ENCODE data around the gene USP3.

Gene USP3

DNA sequence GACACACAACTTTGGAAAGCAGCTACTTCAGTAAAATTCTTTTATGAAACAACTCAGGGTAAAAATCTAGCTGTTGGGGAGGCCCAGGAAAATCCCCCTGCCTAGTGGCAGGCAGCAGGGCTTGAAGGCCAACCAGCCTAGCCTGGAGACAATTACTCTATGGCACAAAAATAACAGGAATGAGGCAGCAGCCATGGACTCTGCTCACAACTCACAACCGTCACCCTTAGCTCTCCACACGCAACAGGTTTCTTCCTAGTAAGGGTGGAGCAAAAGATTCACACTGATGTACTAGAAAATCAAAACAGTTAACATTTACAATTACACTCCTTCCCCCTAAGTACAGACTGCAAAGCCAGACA, 92.3 kb downstream of the USP3 start:
- H3K36me3 ChIP-seq (ENCODE audit: control insufficient read depth, insufficient read depth, low read length): peaks cover 20% of the 10 kb centered on the region
- WGBS, 2 experiments (ENCODE audit: insufficient coverage in 2 of 2): 90 to 100% methylated on average over 2 of the region's 2 CpGs
- H3K27ac ChIP-seq (ENCODE audit: low read depth, low read length, severe bottlenecking): peak overlapping the region; percentile 23
- H3K4me1 ChIP-seq (ENCODE audit: control insufficient read depth, insufficient read depth, low read length, poor library complexity, severe bottlenecking): peaks cover 11% of the 10 kb centered on the region
- no peaks in the 10 kb centered on the region for H3K9me3 ChIP-seq (ENCODE audit: control insufficient read depth, low read length)
- H3K4me3 ChIP-seq (ENCODE audit: extremely low read depth, insufficient read depth, low read length, poor library complexity, severe bottlenecking): no peak overlapping the region

DNA sequence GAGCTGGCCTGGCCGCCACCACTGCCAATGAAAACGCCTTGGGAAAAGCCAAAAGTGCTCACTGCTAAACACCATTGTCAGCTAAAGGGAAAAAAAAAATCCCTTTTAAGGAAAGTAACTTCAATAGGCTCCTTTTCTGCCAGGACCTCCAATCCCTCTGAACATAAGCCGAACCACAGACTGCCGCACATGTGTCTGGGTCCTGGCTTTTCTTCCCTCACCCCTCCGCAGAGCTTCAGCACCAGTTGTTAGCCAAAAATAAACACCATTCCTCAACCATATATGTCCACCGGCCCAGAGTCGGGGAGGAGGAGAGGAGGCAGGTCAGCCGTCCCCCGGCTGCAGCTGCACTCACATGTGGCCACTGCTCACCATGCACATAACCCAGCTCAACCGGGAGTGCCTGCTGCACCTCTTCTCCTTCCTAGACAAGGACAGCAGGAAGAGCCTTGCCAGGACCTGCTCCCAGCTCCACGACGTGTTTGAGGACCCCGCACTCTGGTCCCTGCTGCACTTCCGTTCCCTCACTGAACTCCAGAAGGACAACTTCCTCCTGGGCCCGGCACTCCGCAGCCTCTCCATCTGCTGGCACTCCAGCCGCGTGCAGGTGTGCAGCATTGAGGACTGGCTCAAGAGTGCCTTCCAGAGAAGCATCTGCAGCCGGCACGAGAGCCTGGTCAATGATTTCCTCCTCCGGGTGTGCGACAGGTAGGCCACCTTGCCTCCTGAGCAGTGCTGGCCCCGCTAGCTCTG, 92.8 kb downstream of the USP3 start, which contains the start of gene FBXL22:
TSS of gene FBXL22 (plus strand) at position 350 of the 753 bp plus-strand sequence. CDS start at position 356, 6 bp downstream.
- WGBS, 2 experiments (ENCODE audit: insufficient coverage in 2 of 2): 89 to 92% methylated on average over 19 of the region's 23 CpGs
- Histone ChIP-seq H3K36me3 (ENCODE audit: control insufficient read depth, insufficient read depth, low read length) (peaks cover 14% of the 10 kb centered on the region), H3K27ac (ENCODE audit: low read depth, low read length, severe bottlenecking) (peak within 1 kb of the TSS; percentile 23)

DNA sequence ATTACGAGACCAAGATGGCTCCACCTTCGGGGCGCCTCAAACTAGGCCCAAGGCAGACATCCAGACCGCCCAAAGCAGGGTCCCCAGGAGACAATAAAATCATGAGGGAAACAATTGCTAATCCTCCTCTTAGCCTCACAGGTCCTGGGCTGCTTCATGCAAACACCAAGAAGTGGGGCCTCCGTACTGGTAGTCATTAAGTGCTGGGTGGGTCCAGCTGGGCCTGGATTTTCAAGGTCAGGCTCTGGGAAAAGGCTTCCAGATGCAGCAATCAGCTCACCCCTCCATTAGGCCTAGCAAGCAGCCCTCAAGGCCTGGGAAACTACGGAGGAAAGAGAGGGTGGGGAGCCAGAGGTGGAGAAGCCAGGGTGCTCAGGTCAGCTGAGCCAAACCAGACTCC, 93.4 kb downstream of the USP3 start:
- no peak overlapping the region for H3K4me3 ChIP-seq (ENCODE audit: extremely low read depth, insufficient read depth, low read length, poor library complexity, severe bottlenecking)
- H3K4me1 ChIP-seq (ENCODE audit: control insufficient read depth, insufficient read depth, low read length, poor library complexity, severe bottlenecking): peaks cover 16% of the 10 kb centered on the region
- H3K9me3 ChIP-seq (ENCODE audit: control insufficient read depth, low read length): no peaks in the 10 kb centered on the region
- H3K27ac ChIP-seq (ENCODE audit: low read depth, low read length, severe bottlenecking): no peak overlapping the region
- 96 to 97% methylated on average over 6 of the region's 6 CpGs for WGBS, 2 experiments (ENCODE audit: insufficient coverage in 2 of 2)
- peaks cover 12% of the 10 kb centered on the region for H3K36me3 ChIP-seq (ENCODE audit: control insufficient read depth, insufficient read depth, low read length)

More for the DNA sequence above, 92.8 kb downstream of the USP3 start, which contains the start of gene FBXL22:
- no peaks in the 10 kb centered on the region for H3K9me3 ChIP-seq (ENCODE audit: control insufficient read depth, low read length)
- H3K4me1 ChIP-seq (ENCODE audit: control insufficient read depth, insufficient read depth, low read length, poor library complexity, severe bottlenecking): peaks cover 16% of the 10 kb centered on the region
- H3K4me3 ChIP-seq (ENCODE audit: extremely low read depth, insufficient read depth, low read length, poor library complexity, severe bottlenecking): no peak within 1 kb of the TSS

DNA sequence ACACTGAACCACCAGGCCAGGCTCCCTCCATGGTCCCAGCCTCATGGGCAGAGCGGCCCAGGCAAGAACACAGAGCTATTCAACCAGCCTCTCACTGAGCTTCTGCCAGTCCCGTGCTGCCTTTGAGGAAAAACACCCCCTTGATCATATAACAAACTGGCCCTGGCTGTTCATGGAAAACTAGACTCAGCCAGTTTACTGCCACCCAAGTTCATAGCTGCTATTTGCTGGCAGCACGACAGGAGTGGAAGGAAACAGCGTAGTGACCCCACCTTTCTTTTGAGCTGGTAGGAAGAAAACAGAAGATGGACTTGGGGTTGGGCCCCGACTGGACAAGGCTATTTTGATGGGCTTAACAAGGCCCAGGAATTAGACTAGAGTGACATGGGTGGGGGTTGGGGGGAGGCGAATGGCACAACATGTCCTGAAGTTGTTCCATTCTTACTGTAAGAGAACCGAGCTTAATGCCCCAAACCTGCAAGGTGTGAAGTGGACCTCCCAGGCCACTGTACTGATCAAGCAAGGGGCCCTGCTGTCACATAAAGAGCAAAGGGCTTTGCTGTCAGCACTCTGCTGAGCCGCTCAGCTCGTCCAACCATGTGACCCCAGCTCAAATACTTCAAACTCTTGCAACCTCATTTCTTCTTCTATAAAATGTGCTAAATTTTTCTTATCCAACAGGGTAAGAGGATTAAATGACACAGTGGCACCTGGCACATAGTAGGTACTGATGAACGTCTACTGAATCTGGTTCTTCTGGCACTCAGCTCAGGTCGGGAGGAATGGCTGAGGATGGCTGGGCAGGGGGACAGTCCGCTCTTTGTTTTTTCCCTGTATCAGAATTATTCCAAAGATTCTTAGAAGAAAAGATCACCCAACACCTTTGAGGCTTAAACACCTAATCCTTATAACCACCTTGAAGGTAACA, 94.3 kb downstream of the USP3 start:
- Histone ChIP-seq H3K9me3 (ENCODE audit: control insufficient read depth, low read length) (no peaks in the 10 kb centered on the region), H3K27ac (ENCODE audit: low read depth, low read length, severe bottlenecking) (no peak overlapping the region), H3K4me3 (ENCODE audit: extremely low read depth, insufficient read depth, low read length, poor library complexity, severe bottlenecking) (no peak overlapping the region), H3K4me1 (ENCODE audit: control insufficient read depth, insufficient read depth, low read length, poor library complexity, severe bottlenecking) (peaks cover 16% of the 10 kb centered on the region), H3K36me3 (ENCODE audit: control insufficient read depth, insufficient read depth, low read length) (peaks cover 6% of the 10 kb centered on the region)
- 86 to 88% methylated on average over 9 of the region's 12 CpGs for WGBS, 2 experiments (ENCODE audit: insufficient coverage in 2 of 2)

DNA sequence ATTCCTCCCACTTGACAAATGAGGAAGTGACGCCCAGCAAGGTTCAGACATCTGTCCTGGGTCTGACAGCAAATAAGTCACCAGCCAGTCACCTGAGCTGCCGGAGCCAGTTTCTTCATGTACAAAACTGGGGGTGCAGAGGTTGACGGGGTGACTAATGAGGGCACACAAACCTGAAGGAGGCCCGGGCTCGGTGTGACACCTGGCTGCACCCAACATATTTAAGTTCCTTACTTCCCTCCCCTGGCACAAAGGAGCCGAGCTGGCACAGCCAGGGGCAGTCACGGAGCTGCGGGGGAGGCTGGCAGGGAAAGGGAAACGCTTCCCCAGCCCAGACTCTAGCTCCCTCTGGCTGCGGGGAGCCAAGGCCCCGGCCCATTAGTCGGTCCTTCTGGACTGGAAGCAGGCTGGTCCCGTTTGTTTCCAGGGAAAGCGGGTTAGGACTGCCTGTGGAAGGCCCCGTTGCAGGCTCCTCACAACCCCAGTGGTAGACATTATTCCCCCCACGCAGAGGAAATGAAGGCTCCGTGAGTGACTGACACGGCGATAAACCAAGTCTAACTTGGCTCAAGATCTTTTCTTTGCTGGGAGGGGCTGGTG, 95.1 kb downstream of the USP3 start:
- no peaks in the 10 kb centered on the region for H3K9me3 ChIP-seq (ENCODE audit: control insufficient read depth, low read length)
- no peak overlapping the region for H3K4me3 ChIP-seq (ENCODE audit: extremely low read depth, insufficient read depth, low read length, poor library complexity, severe bottlenecking)
- no peak overlapping the region for H3K27ac ChIP-seq (ENCODE audit: low read depth, low read length, severe bottlenecking)
- H3K36me3 ChIP-seq (ENCODE audit: control insufficient read depth, insufficient read depth, low read length): no peaks in the 10 kb centered on the region
- H3K4me1 ChIP-seq (ENCODE audit: control insufficient read depth, insufficient read depth, low read length, poor library complexity, severe bottlenecking): peaks cover 16% of the 10 kb centered on the region
- 71 to 73% methylated on average over 16 to 18 of the region's 19 CpGs for WGBS, 2 experiments (ENCODE audit: insufficient coverage in 2 of 2)

DNA sequence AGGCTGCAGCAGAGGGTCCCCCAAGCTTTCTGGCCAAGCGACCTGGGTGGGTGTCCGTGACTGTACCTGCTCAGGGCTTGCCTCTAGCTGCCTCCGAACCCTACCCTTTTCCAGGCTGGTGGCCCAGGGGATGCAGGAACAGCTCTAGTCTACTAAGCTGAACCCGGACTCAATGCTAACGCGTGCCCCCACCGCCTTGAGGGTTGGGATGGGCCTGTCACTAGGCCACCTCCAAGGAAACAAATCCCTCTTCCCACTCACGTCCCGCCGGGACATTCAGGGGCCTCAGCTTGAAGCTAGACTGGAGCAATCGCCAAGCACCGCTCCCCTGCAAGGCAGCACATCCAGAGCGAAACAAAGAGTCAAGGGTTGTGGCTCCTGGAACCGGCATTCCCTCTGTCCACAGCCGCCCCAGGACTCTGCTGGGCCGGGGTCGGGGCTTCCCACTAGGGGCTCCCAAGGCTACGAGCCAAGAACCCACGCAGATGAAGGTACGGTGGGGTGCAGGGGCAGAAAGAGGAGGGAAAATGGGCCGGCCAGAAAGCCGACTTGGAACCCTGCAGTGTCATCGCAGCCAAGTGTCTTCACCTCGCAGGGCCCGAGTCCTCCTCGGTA, 95.7 kb downstream of the USP3 start:
- Histone ChIP-seq H3K36me3 (ENCODE audit: control insufficient read depth, insufficient read depth, low read length) (no peaks in the 10 kb centered on the region), H3K9me3 (ENCODE audit: control insufficient read depth, low read length) (no peaks in the 10 kb centered on the region), H3K4me3 (ENCODE audit: extremely low read depth, insufficient read depth, low read length, poor library complexity, severe bottlenecking) (peak overlapping the region; percentile 54), H3K4me1 (ENCODE audit: control insufficient read depth, insufficient read depth, low read length, poor library complexity, severe bottlenecking) (peaks cover 16% of the 10 kb centered on the region), H3K27ac (ENCODE audit: low read depth, low read length, severe bottlenecking) (peak overlapping the region; percentile 59)
- WGBS, 2 experiments (ENCODE audit: insufficient coverage in 2 of 2): 35 to 38% methylated on average over 24 to 26 of the region's 26 CpGs

DNA sequence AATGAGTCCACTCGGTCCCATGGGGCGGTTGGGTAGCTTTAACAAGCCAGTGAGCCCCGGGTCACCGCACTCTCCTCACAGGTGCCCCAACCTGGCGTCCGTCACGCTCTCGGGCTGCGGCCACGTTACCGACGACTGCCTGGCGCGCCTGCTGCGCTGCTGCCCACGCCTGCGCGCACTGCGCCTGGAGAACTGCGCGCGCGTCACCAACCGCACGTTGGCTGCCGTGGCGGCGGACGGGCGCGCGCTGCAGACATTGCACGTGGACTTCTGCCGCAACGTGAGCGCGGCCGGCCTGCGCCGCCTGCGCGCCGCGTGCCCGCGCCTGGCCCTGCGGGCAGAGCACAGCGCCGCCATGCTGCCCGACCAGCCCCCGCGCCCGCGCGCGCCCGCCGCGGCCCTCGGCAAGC, 96.2 kb downstream of the USP3 start:
- H3K36me3 ChIP-seq (ENCODE audit: control insufficient read depth, insufficient read depth, low read length): no peaks in the 10 kb centered on the region
- H3K27ac ChIP-seq (ENCODE audit: low read depth, low read length, severe bottlenecking): peak overlapping the region; percentile 59
- peak overlapping the region; percentile 54 for H3K4me3 ChIP-seq (ENCODE audit: extremely low read depth, insufficient read depth, low read length, poor library complexity, severe bottlenecking)
- no peaks in the 10 kb centered on the region for H3K9me3 ChIP-seq (ENCODE audit: control insufficient read depth, low read length)
- peaks cover 16% of the 10 kb centered on the region for H3K4me1 ChIP-seq (ENCODE audit: control insufficient read depth, insufficient read depth, low read length, poor library complexity, severe bottlenecking)
- 2 to 3% methylated on average over 59 to 60 of the region's 60 CpGs for WGBS, 2 experiments (ENCODE audit: insufficient coverage in 2 of 2)

DNA sequence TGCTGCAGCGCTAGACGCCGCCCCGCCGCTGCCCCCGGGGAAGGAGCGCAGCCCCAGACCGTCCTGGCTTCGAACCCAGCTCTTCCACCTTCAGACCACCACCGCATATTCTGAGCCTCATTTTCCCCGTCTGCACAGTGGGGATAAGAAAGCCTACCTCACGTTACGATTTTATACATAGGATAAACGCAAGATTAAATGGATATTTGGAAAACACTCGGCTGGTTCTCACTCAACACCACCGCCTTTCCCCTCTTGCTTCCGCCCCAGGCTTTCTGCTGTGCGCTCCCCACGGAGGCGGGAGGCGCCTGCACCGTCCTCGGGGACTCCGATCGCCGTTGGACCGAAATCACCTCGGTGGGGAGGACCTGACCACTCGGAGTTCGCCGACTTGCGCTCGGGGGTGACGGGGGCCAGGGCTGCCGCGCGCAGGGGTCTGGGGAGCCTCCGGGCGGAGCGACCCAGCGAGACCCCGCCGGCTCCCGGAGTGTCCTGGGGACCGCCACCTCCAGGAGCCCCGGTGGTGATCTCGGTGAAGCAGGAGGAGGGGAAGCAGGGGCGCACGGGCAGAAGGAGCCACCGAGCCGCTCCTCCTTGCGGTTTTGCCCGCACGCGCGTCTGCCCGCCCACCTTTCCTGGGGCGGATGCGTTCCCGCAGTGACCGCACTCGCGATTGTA, 96.8 kb downstream of the USP3 start:
- peaks cover 3% of the 10 kb centered on the region for H3K36me3 ChIP-seq (ENCODE audit: control insufficient read depth, insufficient read depth, low read length)
- WGBS, 2 experiments (ENCODE audit: insufficient coverage in 2 of 2): 0 to 1% methylated on average over 39 to 44 of the region's 63 CpGs
- peak overlapping the region; percentile 54 for H3K4me3 ChIP-seq (ENCODE audit: extremely low read depth, insufficient read depth, low read length, poor library complexity, severe bottlenecking)
- H3K9me3 ChIP-seq (ENCODE audit: control insufficient read depth, low read length): no peaks in the 10 kb centered on the region
- no peak overlapping the region for H3K27ac ChIP-seq (ENCODE audit: low read depth, low read length, severe bottlenecking)
- H3K4me1 ChIP-seq (ENCODE audit: control insufficient read depth, insufficient read depth, low read length, poor library complexity, severe bottlenecking): peaks cover 16% of the 10 kb centered on the region

DNA sequence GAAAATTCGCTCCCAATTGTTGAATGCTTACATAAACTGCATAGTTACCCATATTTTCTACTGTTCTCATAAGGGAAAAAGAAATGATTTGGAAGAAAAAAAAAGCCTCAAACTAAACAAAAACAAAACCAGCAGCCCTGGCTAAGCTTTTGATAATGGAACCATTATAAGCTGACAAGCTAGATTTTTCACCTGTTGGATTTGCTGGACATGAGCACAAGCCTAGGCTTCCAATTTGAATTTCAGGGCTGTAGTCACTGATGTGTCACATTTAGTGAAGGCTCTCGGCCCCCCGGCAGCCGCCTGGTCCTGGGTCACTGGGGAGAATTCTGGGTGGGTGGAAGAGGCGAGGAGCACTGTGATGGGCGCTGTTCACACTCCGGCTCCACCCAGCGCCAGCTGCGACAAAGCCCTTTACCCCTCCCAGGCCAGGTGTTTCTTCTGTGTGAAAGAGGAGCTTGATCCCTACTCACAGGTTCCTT, 97.4 kb downstream of the USP3 start:
- no peak overlapping the region for H3K27ac ChIP-seq (ENCODE audit: low read depth, low read length, severe bottlenecking)
- no peaks in the 10 kb centered on the region for H3K9me3 ChIP-seq (ENCODE audit: control insufficient read depth, low read length)
- H3K36me3 ChIP-seq (ENCODE audit: control insufficient read depth, insufficient read depth, low read length): peaks cover 9% of the 10 kb centered on the region
- peak overlapping the region; percentile 54 for H3K4me3 ChIP-seq (ENCODE audit: extremely low read depth, insufficient read depth, low read length, poor library complexity, severe bottlenecking)
- H3K4me1 ChIP-seq (ENCODE audit: control insufficient read depth, insufficient read depth, low read length, poor library complexity, severe bottlenecking): peaks cover 16% of the 10 kb centered on the region
- WGBS, 2 experiments (ENCODE audit: insufficient coverage in 2 of 2): 65 to 76% methylated on average over 3 to 4 of the region's 9 CpGs

DNA sequence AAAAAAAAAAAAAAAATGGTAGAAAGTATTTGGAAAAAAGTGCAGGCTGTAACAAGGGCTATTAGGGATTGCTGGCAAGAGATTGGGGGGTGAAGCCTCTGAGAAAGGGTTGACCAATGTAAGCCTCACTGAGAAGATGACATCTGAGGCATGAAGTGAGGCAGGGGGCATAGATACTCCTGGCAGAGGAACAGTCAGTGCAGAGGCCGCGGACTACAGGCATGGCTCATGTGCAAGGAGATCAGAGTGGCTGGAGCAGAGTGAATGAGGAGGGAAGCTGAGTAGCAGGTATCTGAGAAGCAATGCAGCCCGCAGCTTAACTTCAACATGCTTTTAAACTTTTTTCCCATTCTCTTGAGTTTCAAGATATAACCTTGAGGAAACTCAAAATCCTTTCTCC, 98.2 kb downstream of the USP3 start:
- H3K4me3 ChIP-seq (ENCODE audit: extremely low read depth, insufficient read depth, low read length, poor library complexity, severe bottlenecking): no peak overlapping the region
- H3K36me3 ChIP-seq (ENCODE audit: control insufficient read depth, insufficient read depth, low read length): peaks cover 12% of the 10 kb centered on the region
- WGBS, 2 experiments (ENCODE audit: insufficient coverage in 2 of 2): 96 to 98% methylated on average over 3 of the region's 3 CpGs
- peaks cover 9% of the 10 kb centered on the region for H3K4me1 ChIP-seq (ENCODE audit: control insufficient read depth, insufficient read depth, low read length, poor library complexity, severe bottlenecking)
- no peaks in the 10 kb centered on the region for H3K9me3 ChIP-seq (ENCODE audit: control insufficient read depth, low read length)
- H3K27ac ChIP-seq (ENCODE audit: low read depth, low read length, severe bottlenecking): no peak overlapping the region
